ENCODE measurements around the gene RUVBL2. TPM values are rescaled to one million over a fixed set of nuclear protein-coding genes. Genes with fewer than 3 reads are reported as not detected.
A peak's percentile ranks its signal among the peaks of the same experiment; 100 is the strongest.

The RUVBL2 gene
- total RNA-seq, 1 experiment from 2014 or later, result 170 TPM

DNA sequence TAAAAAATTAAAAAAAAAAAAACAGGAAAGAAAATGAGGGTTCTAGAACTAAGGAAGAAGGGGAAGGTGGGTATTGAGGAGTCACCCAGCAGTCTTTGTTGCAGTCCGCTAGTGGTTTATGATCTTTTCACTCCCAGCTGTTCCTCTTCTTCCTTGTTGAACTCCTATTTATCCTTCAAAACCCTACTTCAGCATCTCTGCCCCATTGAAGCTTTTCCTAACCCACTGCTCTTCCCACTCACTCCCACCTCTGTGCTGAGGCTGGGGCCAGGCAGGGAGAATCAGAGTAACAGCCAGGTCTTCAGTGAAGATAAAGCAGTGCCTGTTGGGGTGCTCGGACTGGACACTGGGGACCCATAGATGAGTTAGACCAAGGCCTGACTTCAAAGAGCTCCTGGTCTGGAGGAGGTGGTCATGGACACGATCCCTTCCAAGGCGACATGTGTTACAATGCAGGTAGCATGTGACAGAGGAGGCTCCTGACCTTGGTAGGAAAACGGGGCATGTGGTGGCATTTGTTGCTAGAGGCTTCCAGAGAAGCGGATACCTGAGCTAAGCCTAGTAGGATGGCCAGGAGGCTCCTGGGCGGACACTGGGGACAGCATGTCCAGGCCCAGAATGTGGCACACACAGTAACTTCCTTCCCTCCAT is 11.4 kb downstream of the RUVBL2 start:
- CTCF ChIA-PET, result interaction anchor here (0.5 to 0.7 kb wide), 2 partner anchors 16 to 267 kb away, joined by 3 read pairs; no protein-coding TSS in a partner anchor

GRCh38 chr19:49006905-49007304 is 13.2 kb downstream of the RUVBL2 start:
- CTCF ChIA-PET, result no interaction called here
- no peak for TF ChIP-seq TCF7L2 (IDR thresholded peaks at IDR 0.05; ENCODE audit: low read depth, low read length)
- in situ Hi-C loops (cut with HindIII; ENCODE audit: low pct_unique_long_range_greater_than_20kb, low sequenced_read_pairs) (no loop called here), intact Hi-C loops (cut with micrococcal nuclease; ENCODE audit: unreplicated experiment) (no loop called here)
- Histone ChIP-seq H3K27ac (ENCODE audit: low read length) (no peak overlapping the region), H3K9me3 (ENCODE audit: control insufficient read depth, insufficient read depth, low read depth, low read length) (no peaks in the 10 kb centered on the region), H3K36me3 (ENCODE audit: control insufficient read depth, insufficient read depth, low read length) (peaks cover 4% of the 10 kb centered on the region), H3K27me3 (ENCODE audit: control insufficient read depth, insufficient read depth, low read length) (no peaks in the 10 kb centered on the region), H3K4me1 (ENCODE audit: control insufficient read depth, insufficient read depth, low read length) (no peaks in the 10 kb centered on the region), H3K4me3 (ENCODE audit: low read depth in 2 of 2, low read length in 2 of 2) (no peak overlapping the region)
- no TSS peak for BruUV-seq (replicated peaks)
- no peak for ATAC-seq
- no peak for DNase-seq (ENCODE audit: low read depth, low spot score)
- POLR2A ChIA-PET, result interaction anchor here (0.6 kb wide), 1 partner anchor 379 kb away, joined by 7 read pairs; no protein-coding TSS in a partner anchor

More for the DNA sequence above, 11.4 kb downstream of the RUVBL2 start:
- peaks cover 4% of the 10 kb centered on the region for H3K36me3 ChIP-seq (ENCODE audit: control insufficient read depth, insufficient read depth, low read length)
- no peaks in the 10 kb centered on the region for H3K9me3 ChIP-seq (ENCODE audit: control insufficient read depth, insufficient read depth, low read depth, low read length)
- intact Hi-C loops (cut with micrococcal nuclease; ENCODE audit: unreplicated experiment), result no loop called here
- in situ Hi-C loops (cut with HindIII; ENCODE audit: low pct_unique_long_range_greater_than_20kb, low sequenced_read_pairs), result no loop called here
- no peak for ATAC-seq
- BruUV-seq (replicated peaks), result TSS peak; percentile 70
- DNase-seq (ENCODE audit: low read depth, low spot score), result no peak
- no peak overlapping the region for H3K4me3 ChIP-seq (ENCODE audit: low read depth in 2 of 2, low read length in 2 of 2)
- POLR2A ChIA-PET, result no interaction called here
- no peaks in the 10 kb centered on the region for H3K4me1 ChIP-seq (ENCODE audit: control insufficient read depth, insufficient read depth, low read length)
- H3K27me3 ChIP-seq (ENCODE audit: control insufficient read depth, insufficient read depth, low read length), result no peaks in the 10 kb centered on the region
- TF ChIP-seq SIN3A (IDR thresholded peaks at IDR 0.05; ENCODE audit: borderline replicate concordance, insufficient read depth, low read depth, low read length), result no peak
- TF ChIP-seq TCF7L2 (IDR thresholded peaks at IDR 0.05; ENCODE audit: low read depth, low read length), result no peak
- TF ChIP-seq CTCF (IDR thresholded peaks at IDR 0.05), result no peak
- no peak for TF ChIP-seq POLR2AphosphoS5 (IDR thresholded peaks at IDR 0.05; ENCODE audit: low read depth, low read length)
- TF ChIP-seq, protein P1, sequence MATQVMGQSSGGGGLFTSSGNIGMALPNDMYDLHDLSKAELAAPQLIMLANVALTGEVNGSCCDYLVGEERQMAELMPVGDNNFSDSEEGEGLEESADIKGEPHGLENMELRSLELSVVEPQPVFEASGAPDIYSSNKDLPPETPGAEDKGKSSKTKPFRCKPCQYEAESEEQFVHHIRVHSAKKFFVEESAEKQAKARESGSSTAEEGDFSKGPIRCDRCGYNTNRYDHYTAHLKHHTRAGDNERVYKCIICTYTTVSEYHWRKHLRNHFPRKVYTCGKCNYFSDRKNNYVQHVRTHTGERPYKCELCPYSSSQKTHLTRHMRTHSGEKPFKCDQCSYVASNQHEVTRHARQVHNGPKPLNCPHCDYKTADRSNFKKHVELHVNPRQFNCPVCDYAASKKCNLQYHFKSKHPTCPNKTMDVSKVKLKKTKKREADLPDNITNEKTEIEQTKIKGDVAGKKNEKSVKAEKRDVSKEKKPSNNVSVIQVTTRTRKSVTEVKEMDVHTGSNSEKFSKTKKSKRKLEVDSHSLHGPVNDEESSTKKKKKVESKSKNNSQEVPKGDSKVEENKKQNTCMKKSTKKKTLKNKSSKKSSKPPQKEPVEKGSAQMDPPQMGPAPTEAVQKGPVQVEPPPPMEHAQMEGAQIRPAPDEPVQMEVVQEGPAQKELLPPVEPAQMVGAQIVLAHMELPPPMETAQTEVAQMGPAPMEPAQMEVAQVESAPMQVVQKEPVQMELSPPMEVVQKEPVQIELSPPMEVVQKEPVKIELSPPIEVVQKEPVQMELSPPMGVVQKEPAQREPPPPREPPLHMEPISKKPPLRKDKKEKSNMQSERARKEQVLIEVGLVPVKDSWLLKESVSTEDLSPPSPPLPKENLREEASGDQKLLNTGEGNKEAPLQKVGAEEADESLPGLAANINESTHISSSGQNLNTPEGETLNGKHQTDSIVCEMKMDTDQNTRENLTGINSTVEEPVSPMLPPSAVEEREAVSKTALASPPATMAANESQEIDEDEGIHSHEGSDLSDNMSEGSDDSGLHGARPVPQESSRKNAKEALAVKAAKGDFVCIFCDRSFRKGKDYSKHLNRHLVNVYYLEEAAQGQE (IDR thresholded peaks at IDR 0.05; ENCODE audit: insufficient read depth in 1 of 2, low read depth in 2 of 2, low read length in 1 of 2), result no peak
- no peak overlapping the region for H3K27ac ChIP-seq (ENCODE audit: low read length)

GRCh38 chr19:49009828-49010227 is 16.1 kb downstream of the RUVBL2 start:
- ATAC-seq, result 0 out of 2 replicates have a peak, but pooled peaks have one; percentile 29
- in situ Hi-C loops (cut with HindIII; ENCODE audit: low pct_unique_long_range_greater_than_20kb, low sequenced_read_pairs), result no loop called here
- CTCF ChIA-PET, result interaction anchor here (1.2 kb wide), 1 partner anchor 10 kb away, joined by 4 read pairs; no protein-coding TSS in a partner anchor

More at GRCh38 chr19:49009828-49010227, 16.1 kb downstream of the RUVBL2 start:
- H3K27me3 ChIP-seq (ENCODE audit: control insufficient read depth, insufficient read depth, low read length), result no peaks in the 10 kb centered on the region
- H3K36me3 ChIP-seq (ENCODE audit: control insufficient read depth, insufficient read depth, low read length), result no peaks in the 10 kb centered on the region; the same call in 1 of the 2 replicates
- POLR2A ChIA-PET, result interaction anchor here (1.1 kb wide), 1 partner anchor 16 kb away, joined by 6 read pairs; the partner anchor contains the start of gene RUVBL2
- TF ChIP-seq POLR2AphosphoS5 (IDR thresholded peaks at IDR 0.05; ENCODE audit: low read depth, low read length), result no peak
- no peak overlapping the region for H3K4me3 ChIP-seq (ENCODE audit: low read depth in 2 of 2, low read length in 2 of 2)
- H3K27ac ChIP-seq (ENCODE audit: low read length), result no peak overlapping the region
- no TSS peak for BruUV-seq (replicated peaks)
- intact Hi-C loops (cut with micrococcal nuclease; ENCODE audit: unreplicated experiment), result no loop called here
- no peak for DNase-seq (ENCODE audit: low read depth, low spot score)
- no peaks in the 10 kb centered on the region for H3K9me3 ChIP-seq (ENCODE audit: control insufficient read depth, insufficient read depth, low read depth, low read length)
- no peaks in the 10 kb centered on the region for H3K4me1 ChIP-seq (ENCODE audit: control insufficient read depth, insufficient read depth, low read length)
